Measurements from ENCODE around the gene NACC2.
A peak's percentile ranks its signal among the peaks of the same experiment; 100 is the strongest.
"Not testable (repeated sequence)": the region's sequence is repeated elsewhere in the genome, so short reads cannot be mapped to it uniquely, and the experiment has no call there.

NACC2 gene

DNA sequence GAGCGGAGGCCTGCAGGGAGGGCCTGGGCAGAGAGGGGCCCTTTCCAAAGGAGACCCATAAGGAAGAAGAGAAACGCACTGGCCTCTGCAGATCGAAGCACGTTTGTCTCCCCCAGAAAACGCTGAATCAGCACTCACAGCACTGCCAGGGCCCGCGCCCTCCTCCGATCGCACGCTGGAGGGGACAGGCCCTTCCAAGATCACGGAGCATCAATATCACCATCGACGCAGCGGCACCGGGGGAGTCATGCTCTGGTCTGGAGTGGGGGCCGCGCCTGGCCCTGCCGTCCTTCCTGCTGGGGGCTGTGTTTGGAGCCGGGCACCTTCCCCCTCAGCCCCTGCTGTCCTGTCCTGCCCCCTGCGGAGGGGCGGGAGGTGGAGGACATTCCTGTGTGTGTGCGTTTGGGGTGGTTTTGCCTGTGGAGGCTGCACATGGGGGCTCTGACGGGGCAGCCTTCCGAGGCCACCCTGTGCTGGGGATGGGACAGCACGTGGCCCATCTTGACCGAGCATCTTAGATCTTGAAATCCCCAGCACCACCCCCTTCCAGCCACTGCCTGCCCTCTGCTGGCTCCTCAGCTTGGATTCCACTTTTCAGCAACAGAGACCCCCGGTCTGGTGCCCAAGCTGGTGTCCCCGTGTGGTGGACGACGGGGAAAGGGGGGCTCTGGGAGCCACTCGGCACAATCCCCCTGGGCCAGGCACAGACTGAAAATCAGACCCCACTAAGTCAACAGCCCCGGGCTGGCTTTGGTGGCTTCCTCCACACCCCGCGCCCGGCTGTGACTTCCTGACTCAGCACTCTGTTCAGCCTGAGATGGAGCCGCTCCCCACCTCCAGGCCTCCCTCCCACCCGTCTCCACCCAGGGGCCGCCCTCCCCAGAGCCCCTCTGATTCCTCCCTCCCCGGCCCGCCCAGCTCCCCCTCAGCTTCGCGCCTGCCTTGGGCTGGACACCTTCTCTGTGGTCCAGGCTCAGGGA, 15.3 kb upstream of the NACC2 start:
- no peak for DNase-seq (ENCODE audit: low spot score)

DNA sequence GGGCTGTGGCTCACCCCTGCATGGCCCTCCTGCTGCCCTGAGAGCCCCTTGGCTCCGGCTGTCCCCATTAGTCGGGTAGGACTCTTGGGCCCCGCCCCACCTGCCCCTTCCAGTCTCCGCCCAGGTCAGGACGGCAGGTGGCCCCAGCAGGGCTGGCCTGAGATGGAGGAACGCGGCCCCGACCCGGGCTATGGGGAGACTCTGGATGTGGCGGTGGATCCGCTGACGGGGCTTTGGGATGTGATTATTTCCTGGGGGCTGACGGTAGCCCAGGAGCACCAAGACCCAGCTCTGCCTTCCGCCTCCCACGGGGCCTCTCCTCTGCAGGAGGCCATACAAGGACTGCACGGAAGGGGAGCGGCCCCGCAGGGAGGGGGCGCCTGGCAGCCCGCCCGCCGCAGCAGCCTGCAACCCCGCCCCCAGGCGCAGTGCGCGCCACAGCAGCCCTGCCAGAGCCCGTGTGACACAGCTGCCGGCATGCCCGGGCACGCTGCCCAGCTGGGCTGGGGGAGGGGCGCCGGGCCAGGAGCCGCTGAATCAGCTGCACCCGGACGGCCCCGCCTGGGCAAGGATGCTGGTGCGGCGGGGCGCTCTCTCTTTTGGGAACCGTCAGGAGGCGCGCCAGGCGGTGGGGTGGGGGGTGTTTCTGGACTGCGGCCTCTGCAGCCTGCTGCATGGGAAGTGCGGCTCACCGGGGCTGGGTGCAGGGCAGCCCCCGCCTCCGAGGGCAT, 14.4 kb upstream of the NACC2 start:
- peak; percentile 96 for DNase-seq (ENCODE audit: low spot score)

DNA sequence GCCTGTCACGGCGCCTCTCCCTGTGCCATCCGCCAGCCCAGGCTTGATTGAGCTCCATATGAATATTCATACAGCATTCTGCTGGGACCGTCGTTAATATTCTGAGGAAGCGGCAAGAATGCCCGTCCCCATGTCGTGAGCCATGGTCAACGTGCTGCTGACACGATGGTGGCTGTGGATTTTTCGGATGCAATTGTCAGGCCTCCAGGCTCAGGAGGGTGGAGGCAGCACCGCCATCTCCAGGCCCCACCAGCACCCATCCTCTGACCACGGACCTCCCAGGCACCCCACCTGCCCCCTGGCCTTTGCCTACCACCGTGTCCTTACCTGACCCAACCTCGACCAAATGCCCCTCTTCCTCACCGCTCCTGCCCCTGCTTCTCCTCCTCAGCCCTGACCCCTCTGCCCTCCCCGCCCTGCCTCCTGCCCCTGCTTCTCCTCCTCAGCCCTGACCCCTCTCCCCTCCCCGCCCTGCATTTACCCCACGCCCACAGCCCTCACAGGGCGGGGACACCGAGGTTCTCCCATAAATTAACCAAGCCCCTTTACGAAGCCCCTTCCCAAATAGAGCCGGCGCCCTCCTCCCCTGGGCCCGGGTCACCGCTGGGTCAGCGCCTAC, 13.7 kb upstream of the NACC2 start:
- no peak for DNase-seq (ENCODE audit: low spot score)

DNA sequence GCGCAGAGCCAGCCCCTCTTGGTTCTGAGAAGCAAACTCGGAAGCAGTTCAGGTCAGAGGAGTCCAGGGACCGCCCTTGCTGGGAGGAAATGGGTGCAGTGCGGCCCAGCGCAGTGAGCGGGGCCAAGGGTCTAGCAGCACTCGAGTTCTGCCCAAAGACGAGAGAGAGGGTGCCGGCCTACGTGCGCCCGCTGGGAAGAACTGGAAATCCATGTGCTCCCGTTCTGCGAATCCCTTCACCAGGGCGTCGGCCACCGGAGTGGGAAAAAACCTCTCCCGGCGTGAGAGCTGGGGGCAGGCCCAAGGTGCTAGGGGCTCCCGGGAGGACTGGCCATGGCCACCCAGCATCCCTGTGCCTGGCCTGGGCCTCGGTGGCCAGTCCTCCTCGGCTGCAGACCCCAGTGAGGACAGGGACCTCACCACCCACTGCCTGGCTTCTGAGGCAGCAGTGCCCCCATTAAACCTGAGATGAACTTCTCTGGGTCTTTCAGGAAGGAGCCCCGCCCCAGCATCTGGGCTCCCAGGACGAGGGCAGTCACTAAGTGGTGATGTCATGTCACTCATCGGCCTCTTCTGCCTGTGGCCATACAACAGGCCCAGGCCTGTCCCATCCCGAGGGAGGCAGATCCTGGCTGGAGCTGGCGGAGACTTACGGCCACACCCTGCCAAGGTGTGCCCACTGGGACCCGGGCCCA, 13.0 kb upstream of the NACC2 start:
- no peak for DNase-seq (ENCODE audit: low spot score)

DNA sequence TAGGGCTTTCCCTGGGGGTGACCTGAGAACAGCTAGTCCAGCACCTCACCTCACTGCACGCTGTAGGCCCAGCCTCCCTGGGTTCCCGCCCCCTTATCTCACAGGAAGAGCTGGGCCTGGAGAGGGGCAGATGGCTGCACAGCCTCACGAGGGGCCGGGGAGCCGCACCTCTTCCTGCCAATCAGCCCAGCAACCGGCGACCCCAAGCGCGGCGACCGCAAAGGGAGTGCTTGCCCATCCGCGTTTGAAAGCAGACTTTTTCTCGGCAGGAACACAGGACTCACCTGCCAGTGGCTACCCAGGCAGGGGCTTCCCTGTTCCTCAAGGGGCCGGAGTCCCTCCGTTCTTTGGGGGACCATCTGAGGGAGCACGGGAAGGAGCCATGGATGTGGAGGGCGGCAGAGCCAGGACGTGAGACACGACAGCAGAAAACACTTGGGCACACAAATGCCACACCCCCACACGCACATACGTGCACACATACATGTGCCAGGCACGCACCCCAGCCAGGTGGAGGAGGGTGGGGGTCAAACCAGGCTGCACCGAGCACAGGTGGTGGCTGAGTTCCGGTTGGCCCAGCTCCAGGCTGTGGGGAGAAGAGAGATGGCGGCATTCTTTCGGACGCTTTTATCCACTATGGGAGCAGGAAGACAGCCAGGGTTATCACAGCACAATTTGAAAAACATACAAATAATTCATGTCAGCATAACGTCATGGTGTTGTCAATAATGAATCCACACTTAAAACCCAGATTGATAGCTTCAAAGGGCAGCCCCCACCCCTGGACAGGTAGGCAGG, 12.3 kb upstream of the NACC2 start:
- DNase-seq (ENCODE audit: low spot score), result no peak

DNA sequence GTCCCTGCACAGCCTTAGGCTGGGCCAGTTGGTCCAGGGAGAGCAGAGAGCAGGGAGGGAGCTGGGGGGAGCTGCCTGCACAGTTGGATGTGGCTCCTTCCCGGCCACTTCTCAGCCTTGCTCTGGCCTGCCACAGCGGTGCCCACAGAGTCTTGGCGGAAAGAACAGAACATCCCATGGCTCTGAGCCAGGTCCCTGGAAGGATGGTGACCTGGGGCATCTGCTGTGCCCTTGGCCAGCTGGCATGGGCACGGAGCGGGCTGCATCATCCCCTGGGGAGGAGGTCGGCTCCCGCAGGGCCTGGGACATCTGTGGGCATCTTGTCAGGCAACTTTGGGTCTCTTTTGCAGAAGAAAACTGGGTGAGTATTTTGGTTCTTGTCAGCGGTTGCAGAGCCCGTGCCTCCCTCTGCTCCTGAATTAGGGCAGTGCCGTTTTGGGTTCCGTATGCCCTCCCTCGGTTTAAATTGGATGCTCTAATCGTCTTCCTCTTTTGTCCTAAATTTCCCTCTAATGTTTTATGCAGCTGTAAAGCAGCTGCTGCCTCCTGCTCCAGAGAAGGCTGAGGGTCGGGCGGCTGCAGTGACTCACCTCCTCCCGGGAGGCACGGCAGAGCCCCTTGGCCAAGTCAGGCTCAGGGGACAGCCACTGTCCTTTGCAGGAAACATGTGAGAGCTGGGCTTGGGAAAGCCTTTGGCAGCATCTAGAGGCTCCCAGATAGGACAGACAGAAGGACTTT, 10.5 kb upstream of the NACC2 start:
- DNase-seq (ENCODE audit: low spot score), result peak; percentile 76

DNA sequence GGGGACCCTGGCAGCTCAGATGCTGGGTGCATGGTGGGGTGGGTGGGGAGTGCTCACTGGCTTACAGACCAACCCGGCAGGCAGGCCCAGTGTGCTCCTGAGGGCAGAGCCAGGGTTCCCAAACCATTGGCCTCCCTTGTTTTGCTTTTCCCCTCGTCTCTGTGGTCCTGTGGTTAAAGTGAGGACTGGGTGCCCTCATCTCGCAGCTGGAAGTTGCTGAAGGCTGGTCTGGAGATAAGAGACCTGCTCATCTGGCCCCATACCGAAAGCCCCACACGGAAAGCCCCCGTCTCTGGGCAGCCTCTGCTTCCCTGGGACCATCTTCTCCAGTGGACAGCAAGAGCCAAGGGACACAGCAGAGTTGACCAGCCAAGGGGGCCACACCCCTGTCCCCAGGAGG, 9.8 kb upstream of the NACC2 start:
- no peak for DNase-seq (ENCODE audit: low spot score)

DNA sequence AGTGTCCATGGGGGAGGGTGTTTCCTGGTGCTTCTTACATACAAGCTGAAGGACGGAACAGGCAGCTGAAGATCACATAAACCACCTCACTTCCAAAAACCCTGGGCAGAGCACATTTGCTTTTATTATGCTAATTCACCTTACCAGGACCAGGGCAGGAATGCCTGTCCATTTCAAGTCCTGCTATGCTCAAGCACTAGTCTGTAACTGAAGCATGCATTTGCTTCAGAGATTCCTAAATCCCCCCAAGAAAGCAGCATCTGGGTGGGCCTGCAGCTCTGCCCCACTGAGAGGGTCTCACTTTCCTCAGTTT, 9.4 kb upstream of the NACC2 start:
- no peak for DNase-seq (ENCODE audit: low spot score)

GRCh38 chr9:136103651-136104487, 8.8 kb upstream of the NACC2 start:
- no peak for DNase-seq (ENCODE audit: low spot score)

DNA sequence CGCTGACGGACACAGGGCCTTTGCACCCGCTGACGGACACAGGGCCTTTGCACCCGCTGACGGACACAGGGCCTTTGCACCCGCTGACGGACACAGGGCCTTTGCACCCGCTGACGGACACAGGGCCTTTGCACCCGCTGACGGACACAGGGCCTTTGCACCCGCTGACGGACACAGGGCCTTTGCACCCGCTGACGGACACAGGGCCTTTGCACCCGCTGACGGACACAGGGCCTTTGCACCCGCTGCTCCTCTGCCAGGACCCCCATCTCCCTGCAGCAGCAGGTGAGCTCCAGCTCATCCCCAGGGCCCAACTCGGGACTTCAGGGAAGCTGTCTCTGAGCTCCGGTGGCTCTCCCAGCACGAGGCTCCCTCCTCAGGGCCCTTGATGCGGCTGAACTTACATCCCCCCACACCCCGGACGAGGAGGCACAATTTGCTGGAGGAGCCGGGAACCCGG, 6.6 kb upstream of the NACC2 start:
- DNase-seq (ENCODE audit: low spot score), result not testable (repeated sequence)

DNA sequence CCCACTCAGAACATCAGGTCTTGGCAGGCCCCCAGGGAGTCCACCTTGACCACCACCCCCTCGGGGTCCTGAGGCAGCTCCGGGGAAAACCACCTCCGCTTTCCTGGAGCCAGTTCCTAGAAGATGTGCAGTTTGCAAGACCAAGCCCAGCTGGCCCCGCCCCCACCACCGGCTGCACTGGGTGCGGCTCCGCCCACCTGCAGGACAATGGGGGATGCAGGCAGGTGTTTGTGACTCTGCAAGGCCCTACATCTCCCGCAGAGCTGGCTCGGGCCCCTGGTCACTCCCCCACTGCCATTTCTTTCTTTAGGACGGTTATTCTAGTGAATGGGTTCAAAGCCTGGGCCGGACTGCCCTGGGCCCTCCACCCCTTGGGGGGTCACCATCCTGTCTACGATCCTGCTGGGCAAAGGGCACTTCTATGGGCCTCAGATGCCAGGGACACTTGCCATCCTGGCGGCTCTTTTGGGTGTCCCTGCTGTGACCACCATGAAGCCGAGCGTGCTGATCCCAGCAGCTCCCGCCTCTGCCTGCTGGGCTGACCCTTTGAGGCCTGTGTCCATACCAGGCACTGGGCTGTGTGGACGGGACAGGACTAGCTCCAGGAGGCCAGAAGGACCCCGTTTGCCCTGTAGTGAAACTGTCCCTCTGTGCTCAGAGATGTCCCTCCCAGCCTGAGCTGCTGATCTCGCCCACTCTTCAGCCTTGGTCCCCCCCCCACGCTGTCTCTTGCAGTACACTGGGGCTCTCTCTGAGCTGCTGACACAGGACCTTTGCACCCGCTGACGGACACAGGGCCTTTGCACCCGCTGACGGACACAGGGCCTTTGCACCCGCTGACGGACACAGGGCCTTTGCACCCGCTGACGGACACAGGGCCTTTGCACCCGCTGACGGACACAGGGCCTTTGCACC, 5.9 kb upstream of the NACC2 start:
- DNase-seq (ENCODE audit: low spot score), result no peak

- no peak for DNase-seq (ENCODE audit: low spot score)
These were observed 4.5 kb upstream of the NACC2 start for GRCh38 chr9:136099542-136099941.

DNA sequence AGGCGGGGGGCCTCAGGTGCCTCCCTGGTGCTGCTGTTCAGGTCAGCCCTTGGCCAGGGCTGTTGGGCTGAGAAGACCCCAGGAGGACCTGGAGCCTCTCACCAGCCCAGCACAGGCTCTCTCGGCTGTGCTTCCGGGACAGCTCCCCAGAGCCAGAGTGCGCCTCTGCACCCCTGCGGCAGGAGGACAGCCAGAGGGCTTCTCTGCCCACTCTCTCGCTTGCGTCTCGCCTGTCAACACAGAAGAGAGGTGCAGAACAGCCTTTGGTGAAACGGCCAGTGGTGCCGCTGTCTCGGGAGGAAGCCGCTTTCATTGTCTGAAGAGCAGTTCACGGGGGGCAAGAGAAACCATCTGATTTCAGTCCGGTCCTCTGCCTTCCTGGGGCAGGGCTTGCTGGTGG, 3.8 kb upstream of the NACC2 start:
- DNase-seq (ENCODE audit: low spot score), result peak; percentile 41

GRCh38 chr9:136098210-136098609, 3.1 kb upstream of the NACC2 start:
- DNase-seq (ENCODE audit: low spot score), result no peak

DNA sequence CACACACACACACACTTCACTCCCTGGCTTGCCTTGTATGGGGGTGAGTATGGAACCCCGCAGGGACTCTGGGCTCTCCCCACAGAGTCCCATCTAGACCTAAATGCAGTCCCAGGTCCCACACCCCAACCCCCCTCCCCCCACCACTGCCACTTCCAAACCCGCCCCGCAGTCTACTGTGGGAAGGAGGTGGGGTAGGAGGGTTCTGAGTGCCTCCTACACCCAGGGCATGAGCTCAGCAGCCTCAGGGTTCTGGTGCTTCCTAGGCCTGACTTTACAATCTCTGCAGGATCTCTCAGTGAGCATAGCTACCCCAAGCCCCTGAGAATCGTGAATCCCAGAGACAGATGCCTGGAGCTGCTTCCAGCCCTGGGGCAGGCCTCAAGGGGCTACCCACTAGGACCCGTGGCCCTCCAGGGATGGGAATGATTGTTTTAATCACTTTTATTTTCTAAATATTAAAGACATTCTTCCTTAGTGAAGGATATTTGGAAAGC, 1.5 kb upstream of the NACC2 start:
- DNase-seq (ENCODE audit: low spot score), result no peak

DNA sequence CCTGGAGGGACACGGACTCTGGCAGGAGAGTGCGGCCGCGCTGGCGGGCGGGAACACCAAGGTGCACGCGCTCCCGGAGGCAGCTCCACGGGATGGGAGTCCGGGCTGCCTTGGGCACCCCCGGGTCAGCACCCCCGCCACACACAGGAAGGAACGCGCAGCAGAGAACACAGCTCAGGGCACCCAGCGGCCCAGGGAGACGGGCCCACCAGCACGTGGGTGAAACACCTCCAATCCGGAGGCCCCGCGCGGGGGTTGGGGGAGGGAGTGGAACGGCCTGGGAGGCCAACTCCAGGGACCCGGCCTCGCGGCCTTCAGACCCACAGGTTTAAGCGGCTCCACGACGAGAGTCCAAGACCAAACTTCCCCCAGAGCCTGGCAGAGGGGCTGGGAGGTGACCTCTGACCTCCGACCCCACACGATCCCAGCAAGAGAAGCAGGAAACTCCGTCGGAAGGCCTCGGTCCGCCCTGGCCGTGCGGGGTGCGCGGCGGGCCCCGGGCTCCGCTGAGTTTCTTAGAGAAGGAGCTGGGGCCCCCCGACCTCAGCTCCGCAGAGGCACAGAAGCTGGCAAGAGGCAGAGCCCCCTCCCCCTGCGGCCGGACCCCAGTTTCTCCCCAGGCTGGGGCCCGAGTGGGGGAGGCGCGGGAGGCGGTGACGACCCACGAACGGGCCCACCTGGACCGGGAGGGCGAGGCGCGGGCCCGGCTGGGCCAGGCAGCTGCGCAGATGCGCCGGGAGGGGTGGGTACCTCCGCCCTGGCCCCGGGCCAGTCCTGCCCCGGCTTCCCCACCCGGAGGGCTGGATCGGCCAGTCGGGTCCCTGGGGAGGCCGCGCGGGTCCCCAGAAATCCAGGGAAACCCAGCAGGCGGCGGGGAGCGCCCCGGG, 851 bp downstream of the NACC2 start:
- peak; percentile 89 for DNase-seq (ENCODE audit: low spot score)

DNA sequence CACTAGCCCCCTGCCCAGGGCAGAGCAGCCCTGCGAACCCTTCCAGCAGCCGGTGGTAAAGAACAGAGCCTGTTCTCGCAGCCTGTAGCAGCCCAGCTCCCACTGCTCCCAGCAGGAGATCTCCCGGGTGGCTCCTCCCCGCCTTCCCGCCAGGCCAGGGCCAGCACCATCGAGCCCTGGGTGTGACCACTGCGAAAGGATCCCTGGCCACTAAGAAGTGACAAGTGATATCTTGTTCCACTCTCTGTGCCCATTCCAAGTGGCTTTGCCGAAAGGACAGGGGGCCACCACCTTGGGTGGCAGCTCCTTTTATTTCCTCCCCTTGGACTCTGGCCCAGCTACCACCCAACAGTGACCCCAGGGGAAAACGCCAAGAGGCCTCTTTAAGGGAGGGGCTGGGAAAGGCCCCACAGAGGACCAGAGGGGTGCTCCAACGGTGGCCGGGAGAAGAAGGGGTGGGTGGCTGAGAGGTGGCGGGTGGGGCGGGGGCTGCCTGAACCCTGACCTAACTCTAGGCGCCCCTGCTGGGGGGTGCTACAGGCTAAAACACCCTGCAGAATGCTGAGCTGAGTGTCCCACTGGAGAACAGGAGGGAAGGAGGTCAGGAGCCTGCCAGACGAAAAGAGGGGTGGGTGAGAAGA, 1.6 kb downstream of the NACC2 start:
- peak; percentile 87 for DNase-seq (ENCODE audit: low spot score)
